ENCODE results near the gene YWHAG. TPM values are rescaled to one million over a fixed set of nuclear protein-coding genes. Genes with fewer than 3 reads are reported as not detected.

YWHAG gene
- total RNA-seq, 1 experiment from 2014 or later, result 192 TPM

DNA sequence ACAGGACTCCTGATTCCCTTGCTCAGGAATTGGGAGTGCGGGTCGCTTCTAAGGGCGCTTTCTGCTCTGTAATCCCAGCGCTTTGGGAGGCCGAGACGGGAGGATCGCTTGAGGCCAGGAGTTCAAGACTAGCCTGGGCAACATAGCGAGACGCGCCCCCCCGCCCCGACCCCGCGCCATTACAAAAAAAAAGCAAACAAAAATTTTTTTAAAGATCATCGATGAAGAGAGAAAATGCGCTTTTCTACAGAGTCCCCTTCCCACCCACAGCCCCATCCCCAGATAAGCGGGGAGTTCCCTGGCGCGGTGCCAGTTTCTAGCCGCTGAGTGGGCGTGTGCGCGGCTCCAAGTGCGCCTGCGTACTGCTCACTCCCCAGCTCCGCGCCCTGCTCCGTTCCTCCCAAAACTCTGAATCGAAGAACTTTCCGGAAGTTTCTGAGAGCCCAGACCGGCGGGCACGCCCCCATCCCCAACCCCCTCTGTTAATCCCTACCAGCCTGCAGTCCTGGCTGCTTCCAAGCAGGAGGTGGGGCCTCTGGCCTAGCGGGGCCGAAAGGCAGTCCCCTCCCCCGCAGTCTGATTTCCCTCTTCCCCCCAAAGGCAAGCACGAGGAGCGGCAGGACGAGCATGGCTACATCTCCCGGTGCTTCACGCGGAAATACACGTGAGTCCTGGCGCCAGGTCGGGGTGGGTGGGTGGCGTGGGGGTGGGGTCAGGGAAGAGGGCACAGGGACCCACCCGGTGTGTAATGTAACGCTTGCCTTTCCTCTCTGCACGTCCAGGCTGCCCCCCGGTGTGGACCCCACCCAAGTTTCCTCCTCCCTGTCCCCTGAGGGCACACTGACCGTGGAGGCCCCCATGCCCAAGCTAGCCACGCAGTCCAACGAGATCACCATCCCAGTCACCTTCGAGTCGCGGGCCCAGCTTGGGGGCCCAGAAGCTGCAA is 55.3 kb downstream of the YWHAG start (continued):
- TF ChIP-seq, protein P1, sequence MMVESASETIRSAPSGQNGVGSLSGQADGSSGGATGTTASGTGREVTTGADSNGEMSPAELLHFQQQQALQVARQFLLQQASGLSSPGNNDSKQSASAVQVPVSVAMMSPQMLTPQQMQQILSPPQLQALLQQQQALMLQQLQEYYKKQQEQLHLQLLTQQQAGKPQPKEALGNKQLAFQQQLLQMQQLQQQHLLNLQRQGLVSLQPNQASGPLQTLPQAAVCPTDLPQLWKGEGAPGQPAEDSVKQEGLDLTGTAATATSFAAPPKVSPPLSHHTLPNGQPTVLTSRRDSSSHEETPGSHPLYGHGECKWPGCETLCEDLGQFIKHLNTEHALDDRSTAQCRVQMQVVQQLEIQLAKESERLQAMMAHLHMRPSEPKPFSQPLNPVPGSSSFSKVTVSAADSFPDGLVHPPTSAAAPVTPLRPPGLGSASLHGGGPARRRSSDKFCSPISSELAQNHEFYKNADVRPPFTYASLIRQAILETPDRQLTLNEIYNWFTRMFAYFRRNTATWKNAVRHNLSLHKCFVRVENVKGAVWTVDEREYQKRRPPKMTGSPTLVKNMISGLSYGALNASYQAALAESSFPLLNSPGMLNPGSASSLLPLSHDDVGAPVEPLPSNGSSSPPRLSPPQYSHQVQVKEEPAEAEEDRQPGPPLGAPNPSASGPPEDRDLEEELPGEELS (CRISPR knock-in tag; IDR thresholded peaks at IDR 0.05), result peak; percentile 76
- TF ChIP-seq ZNF138 (CRISPR knock-in tag; conservative IDR thresholded peaks at IDR 0.05) (no peak), RELA (CRISPR knock-in tag; IDR thresholded peaks at IDR 0.05; ENCODE audit: borderline replicate concordance) (no peak), SMAD3 (CRISPR knock-in tag; IDR thresholded peaks at IDR 0.05; ENCODE audit: borderline replicate concordance) (peak; percentile 71; the same call in 1 of the 2 replicates), ZNF263 (CRISPR knock-in tag; IDR thresholded peaks at IDR 0.05; ENCODE audit: low read depth) (no peak), PRRX2 (CRISPR knock-in tag; IDR thresholded peaks at IDR 0.05) (no peak), HMGA2 (CRISPR knock-in tag; IDR thresholded peaks at IDR 0.05) (no peak), GABPB1 (CRISPR knock-in tag; IDR thresholded peaks at IDR 0.05) (peak; percentile 27), OVOL2 (CRISPR knock-in tag; IDR thresholded peaks at IDR 0.05; ENCODE audit: borderline replicate concordance) (no peak)
- TF ChIP-seq, protein P2, sequence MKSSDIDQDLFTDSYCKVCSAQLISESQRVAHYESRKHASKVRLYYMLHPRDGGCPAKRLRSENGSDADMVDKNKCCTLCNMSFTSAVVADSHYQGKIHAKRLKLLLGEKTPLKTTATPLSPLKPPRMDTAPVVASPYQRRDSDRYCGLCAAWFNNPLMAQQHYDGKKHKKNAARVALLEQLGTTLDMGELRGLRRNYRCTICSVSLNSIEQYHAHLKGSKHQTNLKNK (CRISPR knock-in tag; IDR thresholded peaks at IDR 0.05), result no peak
- TF ChIP-seq, protein P3, sequence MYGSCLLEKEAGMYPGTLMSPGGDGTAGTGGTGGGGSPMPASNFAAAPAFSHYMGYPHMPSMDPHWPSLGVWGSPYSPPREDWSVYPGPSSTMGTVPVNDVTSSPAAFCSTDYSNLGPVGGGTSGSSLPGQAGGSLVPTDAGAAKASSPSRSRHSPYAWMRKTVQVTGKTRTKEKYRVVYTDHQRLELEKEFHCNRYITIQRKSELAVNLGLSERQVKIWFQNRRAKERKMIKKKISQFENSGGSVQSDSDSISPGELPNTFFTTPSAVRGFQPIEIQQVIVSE (CRISPR knock-in tag; IDR thresholded peaks at IDR 0.05; ENCODE audit: borderline replicate concordance), result no peak
- TF ChIP-seq, protein P4, sequence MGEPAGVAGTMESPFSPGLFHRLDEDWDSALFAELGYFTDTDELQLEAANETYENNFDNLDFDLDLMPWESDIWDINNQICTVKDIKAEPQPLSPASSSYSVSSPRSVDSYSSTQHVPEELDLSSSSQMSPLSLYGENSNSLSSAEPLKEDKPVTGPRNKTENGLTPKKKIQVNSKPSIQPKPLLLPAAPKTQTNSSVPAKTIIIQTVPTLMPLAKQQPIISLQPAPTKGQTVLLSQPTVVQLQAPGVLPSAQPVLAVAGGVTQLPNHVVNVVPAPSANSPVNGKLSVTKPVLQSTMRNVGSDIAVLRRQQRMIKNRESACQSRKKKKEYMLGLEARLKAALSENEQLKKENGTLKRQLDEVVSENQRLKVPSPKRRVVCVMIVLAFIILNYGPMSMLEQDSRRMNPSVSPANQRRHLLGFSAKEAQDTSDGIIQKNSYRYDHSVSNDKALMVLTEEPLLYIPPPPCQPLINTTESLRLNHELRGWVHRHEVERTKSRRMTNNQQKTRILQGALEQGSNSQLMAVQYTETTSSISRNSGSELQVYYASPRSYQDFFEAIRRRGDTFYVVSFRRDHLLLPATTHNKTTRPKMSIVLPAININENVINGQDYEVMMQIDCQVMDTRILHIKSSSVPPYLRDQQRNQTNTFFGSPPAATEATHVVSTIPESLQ (CRISPR knock-in tag; IDR thresholded peaks at IDR 0.05), result no peak
- TF ChIP-seq, protein P5, sequence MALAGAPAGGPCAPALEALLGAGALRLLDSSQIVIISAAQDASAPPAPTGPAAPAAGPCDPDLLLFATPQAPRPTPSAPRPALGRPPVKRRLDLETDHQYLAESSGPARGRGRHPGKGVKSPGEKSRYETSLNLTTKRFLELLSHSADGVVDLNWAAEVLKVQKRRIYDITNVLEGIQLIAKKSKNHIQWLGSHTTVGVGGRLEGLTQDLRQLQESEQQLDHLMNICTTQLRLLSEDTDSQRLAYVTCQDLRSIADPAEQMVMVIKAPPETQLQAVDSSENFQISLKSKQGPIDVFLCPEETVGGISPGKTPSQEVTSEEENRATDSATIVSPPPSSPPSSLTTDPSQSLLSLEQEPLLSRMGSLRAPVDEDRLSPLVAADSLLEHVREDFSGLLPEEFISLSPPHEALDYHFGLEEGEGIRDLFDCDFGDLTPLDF (CRISPR knock-in tag; IDR thresholded peaks at IDR 0.05), result no peak
- TF ChIP-seq, protein P6, sequence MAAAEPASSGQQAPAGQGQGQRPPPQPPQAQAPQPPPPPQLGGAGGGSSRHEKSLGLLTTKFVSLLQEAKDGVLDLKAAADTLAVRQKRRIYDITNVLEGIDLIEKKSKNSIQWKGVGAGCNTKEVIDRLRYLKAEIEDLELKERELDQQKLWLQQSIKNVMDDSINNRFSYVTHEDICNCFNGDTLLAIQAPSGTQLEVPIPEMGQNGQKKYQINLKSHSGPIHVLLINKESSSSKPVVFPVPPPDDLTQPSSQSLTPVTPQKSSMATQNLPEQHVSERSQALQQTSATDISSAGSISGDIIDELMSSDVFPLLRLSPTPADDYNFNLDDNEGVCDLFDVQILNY (CRISPR knock-in tag; IDR thresholded peaks at IDR 0.05), result peak; percentile 56; the same call in 1 of the 2 replicates
- TF ChIP-seq, protein P7, sequence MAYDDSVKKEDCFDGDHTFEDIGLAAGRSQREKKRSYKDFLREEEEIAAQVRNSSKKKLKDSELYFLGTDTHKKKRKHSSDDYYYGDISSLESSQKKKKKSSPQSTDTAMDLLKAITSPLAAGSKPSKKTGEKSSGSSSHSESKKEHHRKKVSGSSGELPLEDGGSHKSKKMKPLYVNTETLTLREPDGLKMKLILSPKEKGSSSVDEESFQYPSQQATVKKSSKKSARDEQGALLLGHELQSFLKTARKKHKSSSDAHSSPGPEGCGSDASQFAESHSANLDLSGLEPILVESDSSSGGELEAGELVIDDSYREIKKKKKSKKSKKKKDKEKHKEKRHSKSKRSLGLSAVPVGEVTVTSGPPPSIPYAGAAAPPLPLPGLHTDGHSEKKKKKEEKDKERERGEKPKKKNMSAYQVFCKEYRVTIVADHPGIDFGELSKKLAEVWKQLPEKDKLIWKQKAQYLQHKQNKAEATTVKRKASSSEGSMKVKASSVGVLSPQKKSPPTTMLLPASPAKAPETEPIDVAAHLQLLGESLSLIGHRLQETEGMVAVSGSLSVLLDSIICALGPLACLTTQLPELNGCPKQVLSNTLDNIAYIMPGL (CRISPR knock-in tag; IDR thresholded peaks at IDR 0.05), result no peak
- TF ChIP-seq, protein P8, sequence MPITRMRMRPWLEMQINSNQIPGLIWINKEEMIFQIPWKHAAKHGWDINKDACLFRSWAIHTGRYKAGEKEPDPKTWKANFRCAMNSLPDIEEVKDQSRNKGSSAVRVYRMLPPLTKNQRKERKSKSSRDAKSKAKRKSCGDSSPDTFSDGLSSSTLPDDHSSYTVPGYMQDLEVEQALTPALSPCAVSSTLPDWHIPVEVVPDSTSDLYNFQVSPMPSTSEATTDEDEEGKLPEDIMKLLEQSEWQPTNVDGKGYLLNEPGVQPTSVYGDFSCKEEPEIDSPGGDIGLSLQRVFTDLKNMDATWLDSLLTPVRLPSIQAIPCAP (CRISPR knock-in tag; IDR thresholded peaks at IDR 0.05), result 0 out of 2 replicates have a peak, but pooled peaks have one; percentile 32
- TF ChIP-seq, protein P9, sequence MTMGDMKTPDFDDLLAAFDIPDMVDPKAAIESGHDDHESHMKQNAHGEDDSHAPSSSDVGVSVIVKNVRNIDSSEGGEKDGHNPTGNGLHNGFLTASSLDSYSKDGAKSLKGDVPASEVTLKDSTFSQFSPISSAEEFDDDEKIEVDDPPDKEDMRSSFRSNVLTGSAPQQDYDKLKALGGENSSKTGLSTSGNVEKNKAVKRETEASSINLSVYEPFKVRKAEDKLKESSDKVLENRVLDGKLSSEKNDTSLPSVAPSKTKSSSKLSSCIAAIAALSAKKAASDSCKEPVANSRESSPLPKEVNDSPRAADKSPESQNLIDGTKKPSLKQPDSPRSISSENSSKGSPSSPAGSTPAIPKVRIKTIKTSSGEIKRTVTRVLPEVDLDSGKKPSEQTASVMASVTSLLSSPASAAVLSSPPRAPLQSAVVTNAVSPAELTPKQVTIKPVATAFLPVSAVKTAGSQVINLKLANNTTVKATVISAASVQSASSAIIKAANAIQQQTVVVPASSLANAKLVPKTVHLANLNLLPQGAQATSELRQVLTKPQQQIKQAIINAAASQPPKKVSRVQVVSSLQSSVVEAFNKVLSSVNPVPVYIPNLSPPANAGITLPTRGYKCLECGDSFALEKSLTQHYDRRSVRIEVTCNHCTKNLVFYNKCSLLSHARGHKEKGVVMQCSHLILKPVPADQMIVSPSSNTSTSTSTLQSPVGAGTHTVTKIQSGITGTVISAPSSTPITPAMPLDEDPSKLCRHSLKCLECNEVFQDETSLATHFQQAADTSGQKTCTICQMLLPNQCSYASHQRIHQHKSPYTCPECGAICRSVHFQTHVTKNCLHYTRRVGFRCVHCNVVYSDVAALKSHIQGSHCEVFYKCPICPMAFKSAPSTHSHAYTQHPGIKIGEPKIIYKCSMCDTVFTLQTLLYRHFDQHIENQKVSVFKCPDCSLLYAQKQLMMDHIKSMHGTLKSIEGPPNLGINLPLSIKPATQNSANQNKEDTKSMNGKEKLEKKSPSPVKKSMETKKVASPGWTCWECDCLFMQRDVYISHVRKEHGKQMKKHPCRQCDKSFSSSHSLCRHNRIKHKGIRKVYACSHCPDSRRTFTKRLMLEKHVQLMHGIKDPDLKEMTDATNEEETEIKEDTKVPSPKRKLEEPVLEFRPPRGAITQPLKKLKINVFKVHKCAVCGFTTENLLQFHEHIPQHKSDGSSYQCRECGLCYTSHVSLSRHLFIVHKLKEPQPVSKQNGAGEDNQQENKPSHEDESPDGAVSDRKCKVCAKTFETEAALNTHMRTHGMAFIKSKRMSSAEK (CRISPR knock-in tag; IDR thresholded peaks at IDR 0.05; ENCODE audit: borderline replicate concordance), result no peak
